NB4 (cell line): ENCODE data around the gene OLFM4.

ENCODE experiments used
- CTCF ChIP-seq: IDR thresholded peaks from one replicate; pipeline ENCODE4 v1.5.1; 2012; ENCODE audit warnings: low read depth, low read length
- MYC ChIP-seq: IDR thresholded peaks from 2 replicates; pipeline ENCODE4 v1.6.1; 2011; ENCODE audit warnings: low read depth, low read length
- POLR2A ChIP-seq: IDR thresholded peaks from 2 replicates; pipeline ENCODE4 v1.6.1; 2011; ENCODE audit warnings: mild to moderate bottlenecking; ENCODE audit not compliant: insufficient read length; ENCODE audit errors: extremely low read depth
- TF ChIP-seq, protein P1 (sequence below): IDR thresholded peaks from 2 replicates; pipeline ENCODE4 v1.6.1; 2011; ENCODE audit warnings: low read depth, low read length

- no peak for TF ChIP-seq CTCF
- TF ChIP-seq, protein P1, sequence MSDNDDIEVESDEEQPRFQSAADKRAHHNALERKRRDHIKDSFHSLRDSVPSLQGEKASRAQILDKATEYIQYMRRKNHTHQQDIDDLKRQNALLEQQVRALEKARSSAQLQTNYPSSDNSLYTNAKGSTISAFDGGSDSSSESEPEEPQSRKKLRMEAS = no peak
- no peak for TF ChIP-seq POLR2A
- no peak for TF ChIP-seq MYC
These were observed 24.0 kb upstream of the OLFM4 start for GRCh38 chr13:53004573-53004972.
